ENCODE results near the gene LPCAT3. TPM values are rescaled to one million over a fixed set of nuclear protein-coding genes. Genes with fewer than 3 reads are reported as not detected.

The LPCAT3 gene
- total and polyA plus RNA-seq, 2 experiments from 2014 or later, result 11.8 to 19.7 TPM

DNA sequence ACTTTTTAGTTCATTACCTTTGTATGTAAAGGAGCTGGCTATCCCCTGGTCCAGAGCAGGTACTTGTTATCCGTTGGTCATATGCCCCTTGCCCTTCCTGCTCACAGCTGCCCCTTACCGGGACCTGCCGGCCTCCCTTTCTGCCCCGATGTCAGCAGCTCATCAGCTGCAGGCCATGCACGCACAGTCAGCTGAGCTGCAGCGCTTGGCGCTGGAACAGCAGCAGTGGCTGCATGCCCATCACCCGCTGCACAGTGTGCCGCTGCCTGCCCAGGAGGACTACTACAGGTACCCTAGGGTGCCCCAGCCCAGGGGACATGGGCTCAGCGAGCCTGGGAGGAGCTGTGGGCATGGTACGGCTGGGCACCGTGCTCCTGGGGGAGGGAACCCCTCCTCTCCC is 77.0 kb downstream of the LPCAT3 start:
- H4K20me1 ChIP-seq (ENCODE audit: insufficient read depth), result no peaks in the 10 kb centered on the region
- no peak overlapping the region for H3K4me3 ChIP-seq
- H3K9me2 ChIP-seq (ENCODE audit: insufficient read depth), result no peaks in the 10 kb centered on the region
- no peak overlapping the region for H3K9ac ChIP-seq
- H3K9me3 ChIP-seq (ENCODE audit: low read depth), result no peaks in the 10 kb centered on the region
- DNase-seq, result no peak
- peaks cover 24% of the 10 kb centered on the region for H3K4me1 ChIP-seq (ENCODE audit: insufficient read depth)
- no peak overlapping the region for H2AFZ ChIP-seq
- H3K27me3 ChIP-seq (replicated peaks; ENCODE audit: insufficient read depth), result no peaks in the 10 kb centered on the region
- in situ Hi-C loops (cut with MboI), result loop anchor here (10.0 kb wide), 1 partner anchor 174 kb away; no protein-coding TSS in a partner anchor
- no peak overlapping the region for H3K27ac ChIP-seq
- peaks cover 18% of the 10 kb centered on the region for H3K79me2 ChIP-seq (ENCODE audit: insufficient read depth)
- no peak overlapping the region for H3K4me2 ChIP-seq (ENCODE audit: unreplicated experiment)
- peaks cover 51% of the 10 kb centered on the region for H3F3A ChIP-seq (ENCODE audit: insufficient read depth)
- WGBS, 2 experiments (ENCODE audit: low coverage in 1 of 2, low lambda C conversion rate in 2 of 2, missing lambda C conversion rate in 2 of 2), result 79 to 80% methylated on average over 12 of the region's 12 CpGs
- 0 out of 2 replicates have a peak, but pooled peaks cover 5% of the 10 kb centered on the region for H3K36me3 ChIP-seq (ENCODE audit: low read depth)
- TF ChIP-seq EZH2phosphoT487 (IDR thresholded peaks at IDR 0.05; ENCODE audit: insufficient read depth, low read depth) (no peak), EZH2 (IDR thresholded peaks at IDR 0.05; ENCODE audit: insufficient read depth, poor library complexity, severe bottlenecking) (no peak)

- TF ChIP-seq EZH2 (IDR thresholded peaks at IDR 0.05; ENCODE audit: insufficient read depth, poor library complexity, severe bottlenecking) (no peak), EZH2phosphoT487 (IDR thresholded peaks at IDR 0.05; ENCODE audit: insufficient read depth, low read depth) (no peak)
- Histone ChIP-seq H2AFZ (no peak overlapping the region), H3K9ac (no peak overlapping the region), H3K79me2 (ENCODE audit: insufficient read depth) (peaks cover 26% of the 10 kb centered on the region), H3K9me3 (ENCODE audit: low read depth) (no peaks in the 10 kb centered on the region), H3K4me1 (ENCODE audit: insufficient read depth) (peaks cover 19% of the 10 kb centered on the region), H3F3A (ENCODE audit: insufficient read depth) (peaks cover 63% of the 10 kb centered on the region), H3K27me3 (replicated peaks; ENCODE audit: insufficient read depth) (no peaks in the 10 kb centered on the region), H3K4me2 (ENCODE audit: unreplicated experiment) (no peak overlapping the region), H3K27ac (no peak overlapping the region), H3K36me3 (ENCODE audit: low read depth) (peaks cover 13% of the 10 kb centered on the region; the same call in 1 of the 2 replicates), H3K9me2 (ENCODE audit: insufficient read depth) (no peaks in the 10 kb centered on the region), H4K20me1 (ENCODE audit: insufficient read depth) (no peaks in the 10 kb centered on the region), H3K4me3 (no peak overlapping the region)
- WGBS, 2 experiments (ENCODE audit: low coverage in 1 of 2, low lambda C conversion rate in 2 of 2, missing lambda C conversion rate in 2 of 2), result 62 to 63% methylated on average over 2 of the region's 2 CpGs
- DNase-seq, result no peak
- in situ Hi-C loops (cut with MboI), result no loop called here
Observed at GRCh38 chr12:6939191-6939540, 79.1 kb downstream of the LPCAT3 start.

- no peaks in the 10 kb centered on the region for H3K9me2 ChIP-seq (ENCODE audit: insufficient read depth)
- peaks cover 25% of the 10 kb centered on the region for H3K4me1 ChIP-seq (ENCODE audit: insufficient read depth)
- peak overlapping the region; percentile 15 for H3K4me2 ChIP-seq (ENCODE audit: unreplicated experiment)
- H3K9ac ChIP-seq, result peak overlapping the region; percentile 91
- peak overlapping the region; percentile 79; the same call in 1 of the 2 replicates for H3K4me3 ChIP-seq
- TF ChIP-seq EZH2 (IDR thresholded peaks at IDR 0.05; ENCODE audit: insufficient read depth, poor library complexity, severe bottlenecking) (no peak), EZH2phosphoT487 (IDR thresholded peaks at IDR 0.05; ENCODE audit: insufficient read depth, low read depth) (no peak)
- DNase-seq, result no peak
- no peaks in the 10 kb centered on the region for H3K9me3 ChIP-seq (ENCODE audit: low read depth)
- H3K27ac ChIP-seq, result no peak overlapping the region
- peaks cover 32% of the 10 kb centered on the region for H3K79me2 ChIP-seq (ENCODE audit: insufficient read depth)
- no peaks in the 10 kb centered on the region for H3K27me3 ChIP-seq (replicated peaks; ENCODE audit: insufficient read depth)
- H4K20me1 ChIP-seq (ENCODE audit: insufficient read depth), result 0 out of 2 replicates have a peak, but pooled peaks cover under 1% of the 10 kb centered on the region
- 78 to 79% methylated on average over 31 to 32 of the region's 32 CpGs for WGBS, 2 experiments (ENCODE audit: low coverage in 1 of 2, low lambda C conversion rate in 2 of 2, missing lambda C conversion rate in 2 of 2)
- no peak overlapping the region for H2AFZ ChIP-seq
- in situ Hi-C loops (cut with MboI), result no loop called here
- H3K36me3 ChIP-seq (ENCODE audit: low read depth), result peaks cover 13% of the 10 kb centered on the region; the same call in 1 of the 2 replicates
- H3F3A ChIP-seq (ENCODE audit: insufficient read depth), result peaks cover 64% of the 10 kb centered on the region
Observed at GRCh38 chr12:6938353-6939190, 79.7 kb downstream of the LPCAT3 start.

DNA sequence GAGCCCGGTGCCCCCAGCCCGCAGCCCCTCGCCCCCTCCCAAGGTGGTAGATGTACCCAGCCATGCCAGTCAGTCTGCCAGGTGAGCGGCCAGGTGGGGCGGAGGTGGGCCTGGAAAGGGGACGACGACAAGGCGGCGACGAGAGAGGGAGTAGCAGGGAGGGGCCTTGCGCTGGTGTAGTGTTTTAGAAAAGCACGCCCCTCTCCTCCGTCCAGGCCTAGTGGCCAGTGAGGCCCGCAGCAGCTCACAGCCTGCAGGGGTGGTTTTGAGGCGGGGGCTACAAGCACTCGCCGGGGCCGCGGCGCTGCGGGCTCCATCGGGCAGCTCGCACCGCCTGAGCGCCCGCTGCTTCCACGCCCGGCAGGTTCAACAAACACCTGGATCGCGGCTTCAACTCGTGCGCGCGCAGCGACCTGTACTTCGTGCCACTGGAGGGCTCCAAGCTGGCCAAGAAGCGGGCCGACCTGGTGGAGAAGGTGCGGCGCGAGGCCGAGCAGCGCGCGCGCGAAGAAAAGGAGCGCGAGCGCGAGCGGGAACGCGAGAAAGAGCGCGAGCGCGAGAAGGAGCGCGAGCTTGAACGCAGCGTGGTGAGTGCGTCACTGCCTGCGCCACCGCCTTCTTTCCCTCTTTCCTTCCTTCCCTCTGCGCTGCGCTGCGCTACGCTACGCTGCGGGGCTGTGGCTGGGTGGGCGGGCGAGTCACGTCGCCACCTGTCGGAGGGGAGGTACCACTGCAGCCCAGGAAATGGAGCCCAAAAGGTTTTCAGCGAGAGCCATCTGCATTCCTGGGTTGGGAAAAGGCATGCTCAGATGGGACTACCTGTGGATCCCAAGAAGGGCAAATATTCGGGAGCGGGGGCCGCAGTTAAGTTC is 80.6 kb downstream of the LPCAT3 start:
- Histone ChIP-seq H3K9me2 (ENCODE audit: insufficient read depth) (no peaks in the 10 kb centered on the region), H3K79me2 (ENCODE audit: insufficient read depth) (peaks cover 40% of the 10 kb centered on the region), H3K4me1 (ENCODE audit: insufficient read depth) (peaks cover 20% of the 10 kb centered on the region), H3K4me2 (ENCODE audit: unreplicated experiment) (peak overlapping the region; percentile 92), H3K9ac (peak overlapping the region; percentile 91), H4K20me1 (ENCODE audit: insufficient read depth) (peaks cover 4% of the 10 kb centered on the region; the same call in 1 of the 2 replicates), H3F3A (ENCODE audit: insufficient read depth) (peaks cover 64% of the 10 kb centered on the region), H3K9me3 (ENCODE audit: low read depth) (no peaks in the 10 kb centered on the region), H2AFZ (peak overlapping the region; percentile 49; the same call in 1 of the 2 replicates), H3K27me3 (replicated peaks; ENCODE audit: insufficient read depth) (no peaks in the 10 kb centered on the region), H3K4me3 (peak overlapping the region; percentile 79), H3K36me3 (ENCODE audit: low read depth) (peaks cover 13% of the 10 kb centered on the region; the same call in 1 of the 2 replicates), H3K27ac (peak overlapping the region; percentile 62)
- in situ Hi-C loops (cut with MboI), result no loop called here
- peak; percentile 98 for DNase-seq
- WGBS, 2 experiments (ENCODE audit: low coverage in 1 of 2, low lambda C conversion rate in 2 of 2, missing lambda C conversion rate in 2 of 2), result 2% methylated on average over 57 to 77 of the region's 80 CpGs
- no peak for TF ChIP-seq EZH2 (IDR thresholded peaks at IDR 0.05; ENCODE audit: insufficient read depth, poor library complexity, severe bottlenecking)
- no peak for TF ChIP-seq EZH2phosphoT487 (IDR thresholded peaks at IDR 0.05; ENCODE audit: insufficient read depth, low read depth)
